Lower leg skin (tissue), 4 donors: ENCODE results near the gene ATG101. TPM values are rescaled to one million over a fixed set of nuclear protein-coding genes. Genes with fewer than 3 reads are reported as not detected.
A peak's percentile ranks its signal among the peaks of the same experiment; 100 is the strongest.

ENCODE experiments used
- DNase-seq, 2 donors: peaks; one replicate each; pipeline ENCODE4 v3.0.0-alpha.2; 2019; ENCODE audit warnings: low spot score in 2 of 2
- H3K4me3 ChIP-seq: fragments of 200-600 bp; sonication (generic); 2 replicates; pipeline ENCODE4 v1.5.1; 2017; ENCODE audit warnings: mild to moderate bottlenecking, low read depth; ENCODE audit not compliant: poor library complexity, severe bottlenecking
- POLR2A ChIP-seq, 2 donors: fragments of 450-650 bp; IDR thresholded peaks; one replicate each; pipeline ENCODE4 v1.6.1; 2016 to 2017; ENCODE audit warnings: antibody characterized with exemption in 2 of 2, mild to moderate bottlenecking in 1 of 2, moderate library complexity in 1 of 2
- WGBS, 2 donors: methylation state at CpG; one replicate each; pipeline ENCODE4 v1.1.5; 2018; 5-methylcytosine and 5-hydroxymethylcytosine counted together
- intact Hi-C: fragments of 100-400 bp; cut with DNase I; formaldehyde crosslinking; loops from one replicate; pipeline ENCODE4 v1.15.0; 2023; ENCODE audit warnings: low total_unique reads
- total RNA-seq, 4 donors: library from RNA; depleted of rRNA; stranded (reverse); fragments of >200 nt; gene quantifications; one replicate each; pipeline ENCODE4 v1.1.0, GENCODE V29; 2016
- TF ChIP-seq, protein P1 (sequence below), 3 donors: fragments of 450-650 bp; IDR thresholded peaks; one replicate each; pipeline ENCODE4 v1.5.1; 2016; ENCODE audit warnings: antibody characterized with exemption in 3 of 3, mild to moderate bottlenecking in 3 of 3, moderate library complexity in 2 of 3

ATG101 gene
- total RNA-seq, 4 donors from 2014 or later, result 42.6 to 71.6 (median 55.2) TPM

DNA sequence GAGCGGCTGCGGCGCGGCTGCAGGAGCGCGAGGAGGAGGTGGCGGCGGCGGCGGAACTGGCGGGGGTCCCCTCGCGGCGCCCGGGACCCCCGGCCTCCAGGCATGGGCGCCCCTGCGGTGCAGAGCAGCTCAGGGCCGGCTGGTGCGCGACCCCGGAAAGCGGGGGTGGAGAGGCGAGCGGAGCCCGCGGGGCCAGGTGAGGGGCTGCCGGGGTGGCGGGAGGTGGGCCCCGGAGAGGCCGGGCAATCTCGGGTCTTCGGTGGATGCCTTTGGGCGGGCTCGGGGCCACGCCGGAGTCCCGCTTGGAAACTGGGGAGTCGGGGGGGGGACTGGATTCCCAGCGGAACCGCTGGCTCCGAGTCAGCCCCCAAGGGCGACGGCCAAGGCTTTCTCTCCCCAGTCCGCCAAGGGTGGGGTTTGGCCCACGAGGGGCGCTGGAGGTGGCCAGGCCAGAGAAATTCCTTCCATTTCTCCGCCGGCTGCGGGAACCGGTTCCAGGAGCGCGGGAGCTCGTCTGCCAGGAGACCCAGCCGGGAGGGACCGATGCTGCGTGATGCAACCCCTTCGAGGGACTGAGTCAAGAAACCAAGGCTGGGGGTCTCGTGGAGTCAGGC is 32.4 kb upstream of the ATG101 start:
- peak overlapping the region; percentile 31 for H3K4me3 ChIP-seq
- peak in 1 of 2 donors; percentile 96 for DNase-seq
- intact Hi-C loops, result no loop called here
- TF ChIP-seq, protein P1, sequence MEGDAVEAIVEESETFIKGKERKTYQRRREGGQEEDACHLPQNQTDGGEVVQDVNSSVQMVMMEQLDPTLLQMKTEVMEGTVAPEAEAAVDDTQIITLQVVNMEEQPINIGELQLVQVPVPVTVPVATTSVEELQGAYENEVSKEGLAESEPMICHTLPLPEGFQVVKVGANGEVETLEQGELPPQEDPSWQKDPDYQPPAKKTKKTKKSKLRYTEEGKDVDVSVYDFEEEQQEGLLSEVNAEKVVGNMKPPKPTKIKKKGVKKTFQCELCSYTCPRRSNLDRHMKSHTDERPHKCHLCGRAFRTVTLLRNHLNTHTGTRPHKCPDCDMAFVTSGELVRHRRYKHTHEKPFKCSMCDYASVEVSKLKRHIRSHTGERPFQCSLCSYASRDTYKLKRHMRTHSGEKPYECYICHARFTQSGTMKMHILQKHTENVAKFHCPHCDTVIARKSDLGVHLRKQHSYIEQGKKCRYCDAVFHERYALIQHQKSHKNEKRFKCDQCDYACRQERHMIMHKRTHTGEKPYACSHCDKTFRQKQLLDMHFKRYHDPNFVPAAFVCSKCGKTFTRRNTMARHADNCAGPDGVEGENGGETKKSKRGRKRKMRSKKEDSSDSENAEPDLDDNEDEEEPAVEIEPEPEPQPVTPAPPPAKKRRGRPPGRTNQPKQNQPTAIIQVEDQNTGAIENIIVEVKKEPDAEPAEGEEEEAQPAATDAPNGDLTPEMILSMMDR (IDR thresholded peaks at IDR 0.05), result no peak
- TF ChIP-seq POLR2A (IDR thresholded peaks at IDR 0.05), result no peak
- WGBS, 2 donors, result 2 to 3% methylated on average over 19 to 23 of the region's 59 CpGs

DNA sequence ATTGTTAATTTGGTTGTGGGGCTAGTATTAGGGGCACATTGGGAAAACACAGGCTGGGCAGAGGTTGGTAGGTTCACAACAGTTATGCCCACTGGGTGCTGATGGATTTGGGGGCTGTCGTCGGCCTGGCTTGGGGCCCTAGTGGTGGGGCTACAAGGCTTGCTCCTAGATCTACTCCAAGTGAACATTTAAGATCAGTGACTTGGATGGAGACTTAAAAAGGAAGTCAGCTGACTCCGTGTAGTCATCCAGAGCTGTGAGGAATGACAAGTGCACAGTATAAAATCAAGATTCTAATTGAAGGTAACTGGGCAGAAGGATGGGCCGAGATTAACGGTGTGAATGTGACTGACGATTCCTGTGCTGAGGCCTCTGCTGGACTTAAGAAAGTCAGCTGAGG is 31.3 kb upstream of the ATG101 start:
- 63% methylated on average over 6 of the region's 6 CpGs for WGBS, 2 donors
- intact Hi-C loops, result no loop called here
- no peak for DNase-seq
- TF ChIP-seq POLR2A (IDR thresholded peaks at IDR 0.05), result no peak
- TF ChIP-seq, protein P1 (IDR thresholded peaks at IDR 0.05), result no peak
- no peak overlapping the region for H3K4me3 ChIP-seq

DNA sequence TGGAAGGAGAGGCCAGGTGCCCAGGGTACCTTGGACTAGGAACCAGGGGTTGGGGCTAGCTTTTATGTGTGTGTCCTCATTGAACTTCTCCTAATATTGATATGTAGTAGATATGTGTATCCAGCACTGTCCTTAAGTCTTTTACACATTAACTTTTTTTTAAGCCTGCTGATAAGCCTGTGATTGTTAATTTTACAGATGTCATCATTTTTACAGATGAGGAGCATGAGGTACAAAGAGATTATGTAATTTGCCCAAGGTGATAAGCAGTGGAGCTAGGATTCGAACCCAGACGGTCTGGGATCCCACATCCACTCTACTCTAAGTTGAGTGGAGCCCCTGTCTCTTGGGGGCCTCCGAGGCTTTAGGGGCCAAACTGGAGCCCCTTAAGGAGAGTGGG is 28.7 kb upstream of the ATG101 start:
- no peak for TF ChIP-seq POLR2A (IDR thresholded peaks at IDR 0.05)
- TF ChIP-seq, protein P1 (IDR thresholded peaks at IDR 0.05), result no peak
- no peak overlapping the region for H3K4me3 ChIP-seq
- intact Hi-C loops, result no loop called here
- 65 to 69% methylated on average over 3 of the region's 3 CpGs for WGBS, 2 donors
- no peak for DNase-seq

DNA sequence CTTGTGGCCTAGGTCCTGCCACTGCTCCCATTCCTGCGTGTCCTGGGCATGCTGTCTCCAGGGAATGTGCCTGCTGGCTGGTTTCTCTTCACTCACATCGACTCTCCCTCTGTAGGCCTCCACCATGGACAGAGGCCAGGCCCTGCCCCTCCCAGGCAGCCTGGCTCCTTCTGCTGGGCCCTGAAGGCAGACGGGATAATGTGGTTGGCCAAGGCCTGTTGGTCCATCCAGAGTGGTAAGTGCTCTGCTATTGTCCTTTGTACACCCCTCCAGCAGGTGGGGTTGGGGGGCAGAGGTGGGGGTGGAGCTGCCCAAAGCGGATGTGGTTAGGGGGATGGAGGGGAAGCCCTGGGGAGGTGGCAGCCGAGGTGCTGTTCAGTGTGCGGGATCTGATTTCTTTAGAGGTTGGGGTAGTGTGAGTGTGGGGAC is 28.1 kb upstream of the ATG101 start:
- 46 to 47% methylated on average over 6 of the region's 6 CpGs for WGBS, 2 donors
- TF ChIP-seq, protein P1 (IDR thresholded peaks at IDR 0.05), result no peak
- no peak for TF ChIP-seq POLR2A (IDR thresholded peaks at IDR 0.05)
- DNase-seq, result peak in 1 of 2 donors; percentile 87
- no peak overlapping the region for H3K4me3 ChIP-seq
- intact Hi-C loops, result no loop called here

DNA sequence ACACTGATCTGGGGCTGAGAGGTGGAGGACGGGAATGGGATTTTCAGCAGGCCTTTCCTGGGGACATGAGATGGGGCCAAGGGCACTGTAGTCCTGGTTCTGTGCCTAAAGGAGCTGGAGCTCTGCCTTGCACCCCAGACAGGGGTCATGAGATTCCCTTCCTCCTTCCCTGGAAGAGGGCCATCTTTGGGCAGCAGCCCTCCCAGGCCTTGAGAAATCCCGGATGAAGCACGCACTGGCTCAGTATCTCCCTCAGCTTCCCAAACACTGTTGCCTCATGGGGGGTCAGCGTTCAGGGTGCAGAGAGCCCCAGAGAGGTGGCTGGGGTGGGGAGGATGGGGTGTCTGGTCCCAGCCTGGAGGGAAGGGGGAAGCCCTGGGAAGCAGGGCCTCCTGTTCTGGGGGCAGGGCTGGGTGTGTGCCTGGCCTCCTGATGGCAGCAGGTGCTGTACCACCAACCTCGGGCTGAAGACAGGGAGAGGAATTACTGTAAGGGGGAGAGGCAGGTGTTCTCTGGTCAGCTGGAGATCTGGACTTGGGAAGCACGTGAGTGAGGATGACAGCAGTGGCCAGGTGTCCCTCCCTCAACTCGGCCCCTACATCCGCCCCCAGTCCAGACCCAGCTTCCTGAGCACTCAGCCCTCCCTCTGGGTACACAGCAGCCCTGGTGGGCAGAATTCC is 26.9 kb upstream of the ATG101 start:
- H3K4me3 ChIP-seq, result no peak overlapping the region
- intact Hi-C loops, result no loop called here
- peak in 1 of 2 donors; percentile 86 for DNase-seq
- WGBS, 2 donors, result 77 to 79% methylated on average over 8 of the region's 8 CpGs
- TF ChIP-seq, protein P1 (IDR thresholded peaks at IDR 0.05), result no peak
- TF ChIP-seq POLR2A (IDR thresholded peaks at IDR 0.05), result no peak
